ENCODE data around the gene IL1RAPL2.

The IL1RAPL2 gene

DNA sequence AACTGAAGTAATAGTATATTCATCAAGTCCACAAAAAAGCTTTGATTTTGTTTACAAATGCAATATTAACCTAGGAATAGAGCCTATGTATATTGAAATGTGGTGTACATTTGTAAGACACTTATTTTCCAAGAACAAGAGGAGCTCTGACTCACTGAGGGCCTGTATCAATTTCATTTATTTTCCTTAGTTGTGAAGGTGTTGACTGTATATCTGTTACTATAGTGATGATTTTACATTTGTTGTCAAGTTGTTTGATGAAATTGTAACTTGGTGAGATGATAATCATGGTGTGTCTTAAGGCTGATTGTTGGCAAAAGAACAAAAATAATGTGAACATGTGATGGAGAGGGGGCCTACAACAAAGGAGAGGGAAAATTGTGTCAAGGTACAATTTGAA is 929.4 kb downstream of the IL1RAPL2 start:
- H3K4me2 ChIP-seq (ENCODE audit: low read length): no peak overlapping the region
- H3K36me3 ChIP-seq (ENCODE audit: control insufficient read depth, low read length): no peaks in the 10 kb centered on the region

GRCh38 chrX:105502336-105502735 is 936.3 kb downstream of the IL1RAPL2 start:
- Histone ChIP-seq H4K20me1 (ENCODE audit: control insufficient read depth, insufficient read depth, low read depth, low read length) (no peaks in the 10 kb centered on the region), H3K27me3 (ENCODE audit: control insufficient read depth, low read length) (no peaks in the 10 kb centered on the region), H3K4me2 (ENCODE audit: low read length) (no peak overlapping the region), H3K9me3 (ENCODE audit: control insufficient read depth, insufficient read depth, low read length) (no peaks in the 10 kb centered on the region), H3K9me2 (replicated peaks; ENCODE audit: control insufficient read depth, low read length) (no peaks in the 10 kb centered on the region), H3K4me1 (ENCODE audit: control insufficient read depth, low read length) (no peaks in the 10 kb centered on the region), H3F3A (ENCODE audit: control insufficient read depth, insufficient read depth) (no peaks in the 10 kb centered on the region), H3K36me3 (ENCODE audit: control insufficient read depth, low read length) (no peaks in the 10 kb centered on the region), H3K79me2 (ENCODE audit: control insufficient read depth, low read length) (no peaks in the 10 kb centered on the region), H3K4me3 (ENCODE audit: low read length) (no peak overlapping the region), H3K27ac (ENCODE audit: low read depth, low read length) (no peak overlapping the region)
- TF ChIP-seq EZH2phosphoT487 (IDR thresholded peaks at IDR 0.05; ENCODE audit: borderline replicate concordance, low read length) (no peak), CTCF (IDR thresholded peaks at IDR 0.05; ENCODE audit: low read depth, low read length, poor library complexity, severe bottlenecking) (no peak)

More for the DNA sequence above, 929.4 kb downstream of the IL1RAPL2 start:
- H3K79me2 ChIP-seq (ENCODE audit: control insufficient read depth, low read length): no peaks in the 10 kb centered on the region
- no peaks in the 10 kb centered on the region for H3K4me1 ChIP-seq (ENCODE audit: control insufficient read depth, low read length)
- H3K4me3 ChIP-seq (ENCODE audit: low read length): no peak overlapping the region
- H3F3A ChIP-seq (ENCODE audit: control insufficient read depth, insufficient read depth): no peaks in the 10 kb centered on the region
- TF ChIP-seq EZH2phosphoT487 (IDR thresholded peaks at IDR 0.05; ENCODE audit: borderline replicate concordance, low read length) (no peak), CTCF (IDR thresholded peaks at IDR 0.05; ENCODE audit: low read depth, low read length, poor library complexity, severe bottlenecking) (no peak)
- H3K9me2 ChIP-seq (replicated peaks; ENCODE audit: control insufficient read depth, low read length): no peaks in the 10 kb centered on the region
- H4K20me1 ChIP-seq (ENCODE audit: control insufficient read depth, insufficient read depth, low read depth, low read length): no peaks in the 10 kb centered on the region
- no peaks in the 10 kb centered on the region for H3K9me3 ChIP-seq (ENCODE audit: control insufficient read depth, insufficient read depth, low read length)
- no peaks in the 10 kb centered on the region for H3K27me3 ChIP-seq (ENCODE audit: control insufficient read depth, low read length)
- H3K27ac ChIP-seq (ENCODE audit: low read depth, low read length): no peak overlapping the region

GRCh38 chrX:105515561-105515960 is 949.6 kb downstream of the IL1RAPL2 start:
- H3K36me3 ChIP-seq (ENCODE audit: control insufficient read depth, low read length): no peaks in the 10 kb centered on the region
- no peak for TF ChIP-seq EZH2phosphoT487 (IDR thresholded peaks at IDR 0.05; ENCODE audit: borderline replicate concordance, low read length)
- no peak for TF ChIP-seq CTCF (IDR thresholded peaks at IDR 0.05; ENCODE audit: low read depth, low read length, poor library complexity, severe bottlenecking)
- H3K9me2 ChIP-seq (replicated peaks; ENCODE audit: control insufficient read depth, low read length): no peaks in the 10 kb centered on the region
- no peaks in the 10 kb centered on the region for H3K4me1 ChIP-seq (ENCODE audit: control insufficient read depth, low read length)
- no peaks in the 10 kb centered on the region for H3K79me2 ChIP-seq (ENCODE audit: control insufficient read depth, low read length)
- H3K27ac ChIP-seq (ENCODE audit: low read depth, low read length): no peak overlapping the region
- H3K27me3 ChIP-seq (ENCODE audit: control insufficient read depth, low read length): no peaks in the 10 kb centered on the region
- H4K20me1 ChIP-seq (ENCODE audit: control insufficient read depth, insufficient read depth, low read depth, low read length): no peaks in the 10 kb centered on the region
- no peaks in the 10 kb centered on the region for H3F3A ChIP-seq (ENCODE audit: control insufficient read depth, insufficient read depth)
- no peaks in the 10 kb centered on the region for H3K9me3 ChIP-seq (ENCODE audit: control insufficient read depth, insufficient read depth, low read length)
- H3K4me3 ChIP-seq (ENCODE audit: low read length): no peak overlapping the region
- no peak overlapping the region for H3K4me2 ChIP-seq (ENCODE audit: low read length)

DNA sequence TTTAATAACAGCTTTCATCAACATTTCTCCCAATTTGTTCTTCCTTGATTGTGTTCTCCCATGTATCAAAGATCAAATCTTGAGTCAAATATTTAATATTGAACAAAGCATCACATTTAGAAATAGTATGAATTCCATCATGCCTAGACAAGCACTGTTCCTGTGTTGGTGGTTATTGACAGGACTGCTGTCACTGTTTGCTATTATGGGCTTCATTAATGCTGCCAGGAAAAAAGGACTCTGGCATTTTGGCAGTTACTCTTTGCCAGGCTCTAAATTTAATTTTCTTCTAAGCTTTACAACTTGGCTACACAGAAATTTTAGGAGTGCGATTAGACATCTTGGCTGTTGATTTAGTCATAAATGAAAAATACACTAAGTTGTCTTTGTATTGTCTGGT is 960.4 kb downstream of the IL1RAPL2 start:
- TF ChIP-seq EZH2phosphoT487 (IDR thresholded peaks at IDR 0.05; ENCODE audit: borderline replicate concordance, low read length): no peak
- TF ChIP-seq CTCF (IDR thresholded peaks at IDR 0.05; ENCODE audit: low read depth, low read length, poor library complexity, severe bottlenecking): no peak
- Histone ChIP-seq H3K4me3 (ENCODE audit: low read length) (no peak overlapping the region), H3K4me1 (ENCODE audit: control insufficient read depth, low read length) (no peaks in the 10 kb centered on the region), H3K27me3 (ENCODE audit: control insufficient read depth, low read length) (no peaks in the 10 kb centered on the region), H3K27ac (ENCODE audit: low read depth, low read length) (no peak overlapping the region), H3K36me3 (ENCODE audit: control insufficient read depth, low read length) (no peaks in the 10 kb centered on the region), H3K4me2 (ENCODE audit: low read length) (no peak overlapping the region), H3K9me3 (ENCODE audit: control insufficient read depth, insufficient read depth, low read length) (no peaks in the 10 kb centered on the region), H4K20me1 (ENCODE audit: control insufficient read depth, insufficient read depth, low read depth, low read length) (no peaks in the 10 kb centered on the region), H3F3A (ENCODE audit: control insufficient read depth, insufficient read depth) (no peaks in the 10 kb centered on the region), H3K9me2 (replicated peaks; ENCODE audit: control insufficient read depth, low read length) (no peaks in the 10 kb centered on the region), H3K79me2 (ENCODE audit: control insufficient read depth, low read length) (no peaks in the 10 kb centered on the region)

Data from DOHH2 (cell line).